ENCODE measurements around the gene ADAM23. TPM values are rescaled to one million over a fixed set of nuclear protein-coding genes. Genes with fewer than 3 reads are reported as not detected.

The ADAM23 gene
- 1.1 and 3.2 TPM in 2 replicates for total RNA-seq

GRCh38 chr2:206442833-206443734 is at the start of gene ADAM23:
ADAM23 (plus strand) TSS chr2:206443532; CDS start chr2:206443867, 335 bp downstream.

DNA sequence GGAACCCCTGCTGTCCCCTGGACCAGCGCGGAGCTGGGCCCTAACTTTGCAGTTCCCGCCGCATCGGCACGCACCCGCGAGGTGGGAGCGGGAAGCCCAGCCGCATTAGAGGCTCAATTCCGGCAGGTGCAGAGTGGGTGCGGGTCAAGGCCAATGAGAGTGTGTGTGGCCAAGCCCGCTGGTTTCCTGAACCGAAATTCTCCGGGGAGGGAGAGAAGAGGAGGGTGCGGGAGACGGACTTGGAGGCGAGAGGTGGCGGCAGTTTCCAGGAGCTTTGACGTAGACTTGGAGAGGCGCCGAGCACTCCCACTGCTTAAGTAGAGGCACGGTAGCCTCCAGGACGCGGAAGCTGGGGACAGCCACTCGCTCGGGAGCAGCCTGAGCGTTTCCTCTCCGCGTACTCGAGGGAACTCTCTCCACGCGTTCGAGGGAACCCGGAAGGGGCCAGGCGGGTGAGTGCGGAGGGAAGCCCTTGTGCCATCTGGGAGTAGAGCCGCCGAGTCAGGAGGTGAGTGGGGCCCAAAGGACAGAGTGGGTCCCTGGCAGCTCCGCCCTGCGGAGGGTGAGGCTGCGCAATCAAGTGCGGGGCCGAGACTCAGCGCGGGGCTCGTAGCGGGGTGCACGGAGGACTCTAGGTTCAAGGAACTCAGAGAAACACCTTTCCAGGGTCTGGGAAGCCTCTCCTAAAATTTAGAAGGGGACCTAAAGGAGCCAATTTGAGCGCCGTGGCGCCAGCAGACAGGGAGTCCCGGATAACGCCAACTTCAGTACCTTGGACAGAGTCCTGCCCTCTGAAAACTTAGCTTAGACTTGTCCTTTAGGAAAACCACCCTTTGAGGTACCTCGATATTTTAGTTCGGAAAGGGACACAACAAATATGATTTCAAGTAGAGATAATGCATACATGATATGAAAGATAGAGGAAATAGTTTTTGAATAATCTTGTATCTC is 199.0 kb downstream of the ADAM23 start, which contains the start of gene FAM237A:
TSS of gene FAM237A (plus strand) at position 413 of the 951 bp plus-strand sequence. CDS start 1,750 bp downstream, outside the sequence.

Other genes with a start within 250 kb of the ADAM23 start
- 5.8 and 20.3 TPM in 2 replicates for gene ZDBF2, start 168.9 kb upstream of the ADAM23 start, total RNA-seq
- gene FAM237A, start 199.0 kb downstream of the ADAM23 start, total RNA-seq: not detected in 2 replicates

Measured in bladder microvascular endothelial cell (primary cell).